Uterus (tissue), 4 donors: Measurements from ENCODE around the gene DBNDD1. TPM values are rescaled to one million over a fixed set of nuclear protein-coding genes. Genes with fewer than 3 reads are reported as not detected.

Experiments
- DNase-seq, 2 donors: peaks; one replicate each; pipeline ENCODE4 v3.0.0-alpha.2; 2019 to 2020
- H3K27ac ChIP-seq, 2 donors: fragments of 200-600 bp; sonication (generic); 1 replicate in 1 of 2; 2 replicates in 1 of 2; pipeline ENCODE4 v1.5.1; 2016 to 2018
- H3K27me3 ChIP-seq, 2 donors: fragments of 200-600 bp; sonication (generic); one replicate each; pipeline ENCODE4 v1.5.1; 2018 to 2019; ENCODE audit warnings: control low read depth in 1 of 2
- H3K36me3 ChIP-seq, 2 donors: fragments of 200-600 bp; sonication (generic); one replicate each; pipeline ENCODE4 v1.5.1; 2019; ENCODE audit warnings: control low read depth in 1 of 2
- H3K4me1 ChIP-seq, 2 donors: fragments of 200-600 bp; sonication (generic); one replicate each; pipeline ENCODE4 v1.5.1; 2018 to 2019; ENCODE audit warnings: control low read depth in 1 of 2
- H3K4me3 ChIP-seq, 2 donors: fragments of 200-600 bp; sonication (generic); 1 replicate in 1 of 2; 2 replicates in 1 of 2; pipeline ENCODE4 v1.5.1; 2018 to 2019; ENCODE audit warnings: mild to moderate bottlenecking in 1 of 2
- H3K9me3 ChIP-seq, 2 donors: fragments of 200-600 bp; sonication (generic); one replicate each; pipeline ENCODE4 v1.5.1; 2019; ENCODE audit warnings: control low read depth in 1 of 2
- CTCF ChIP-seq, 4 experiments: fragments of 200-600 bp in 2 of 4; fragments of 450-650 bp in 2 of 4; sonication (generic) in 2 of 4; IDR thresholded peaks; one replicate each; pipeline ENCODE4 v1.5.1; 2016 to 2019; ENCODE audit warnings: antibody characterized with exemption in 4 of 4, mild to moderate bottlenecking in 2 of 4, moderate library complexity in 1 of 4
- POLR2A ChIP-seq, 2 donors: fragments of 450-650 bp; IDR thresholded peaks; one replicate each; pipeline ENCODE4 v1.6.1; 2016; ENCODE audit warnings: antibody characterized with exemption in 2 of 2, mild to moderate bottlenecking in 1 of 2, moderate library complexity in 1 of 2
- intact Hi-C: fragments of 100-400 bp; cut with DNase I; formaldehyde crosslinking; loops from one replicate; pipeline ENCODE4 v1.15.1; 2023; ENCODE audit warnings: low total_unique reads
- total RNA-seq, 4 donors: library from RNA; depleted of rRNA in 3 of 4; stranded (reverse); fragments of >200 nt in 3 of 4; gene quantifications; one replicate each; pipeline versions ENCODE4 v1.1.0 to v1.2.4, GENCODE V29; 2014 to 2023
- donor health status: DM: yes; HTN: yes; CAD: no.

DBNDD1 gene
- total RNA-seq, 4 donors from 2014 or later = 1.0 to 4.2 TPM; not detected in 2

GRCh38 chr16:89982318-89982717 lies 36.9 kb downstream of the DBNDD1 start:
- intact Hi-C loops = no loop called here
- no peaks in the 10 kb centered on the region for H3K9me3 ChIP-seq
- no peak overlapping the region for H3K4me3 ChIP-seq
- no peak for TF ChIP-seq CTCF (IDR thresholded peaks at IDR 0.05)
- TF ChIP-seq POLR2A (IDR thresholded peaks at IDR 0.05) = no peak
- H3K27me3 ChIP-seq = no peaks in the 10 kb centered on the region
- no peak overlapping the region for H3K27ac ChIP-seq
- H3K36me3 ChIP-seq = no peaks in the 10 kb centered on the region
- no peaks in the 10 kb centered on the region for H3K4me1 ChIP-seq
- no peak for DNase-seq

GRCh38 chr16:89981414-89981813 lies 37.8 kb downstream of the DBNDD1 start:
- no peaks in the 10 kb centered on the region for H3K4me1 ChIP-seq
- no peak overlapping the region for H3K27ac ChIP-seq
- no peak for TF ChIP-seq POLR2A (IDR thresholded peaks at IDR 0.05)
- intact Hi-C loops = no loop called here
- no peak overlapping the region for H3K4me3 ChIP-seq
- H3K36me3 ChIP-seq = no peaks in the 10 kb centered on the region
- no peaks in the 10 kb centered on the region for H3K27me3 ChIP-seq
- no peaks in the 10 kb centered on the region for H3K9me3 ChIP-seq
- no peak for DNase-seq

GRCh38 chr16:89974870-89975269 lies 44.4 kb downstream of the DBNDD1 start:
- TF ChIP-seq POLR2A (IDR thresholded peaks at IDR 0.05) (no peak), CTCF (IDR thresholded peaks at IDR 0.05) (no peak)
- H3K27me3 ChIP-seq = no peaks in the 10 kb centered on the region
- no peaks in the 10 kb centered on the region for H3K9me3 ChIP-seq
- no peaks in the 10 kb centered on the region for H3K36me3 ChIP-seq
- H3K4me3 ChIP-seq = no peak overlapping the region
- intact Hi-C loops = no loop called here
- H3K27ac ChIP-seq = no peak overlapping the region
- DNase-seq = no peak
- peaks cover 0 to 7% of the 10 kb centered on the region in 2 donors for H3K4me1 ChIP-seq

- intact Hi-C loops = no loop called here
- Histone ChIP-seq H3K27ac (no peak overlapping the region), H3K27me3 (no peaks in the 10 kb centered on the region), H3K4me3 (no peak overlapping the region), H3K36me3 (no peaks in the 10 kb centered on the region), H3K4me1 (peaks cover 0 to 7% of the 10 kb centered on the region in 2 donors), H3K9me3 (no peaks in the 10 kb centered on the region)
- no peak for DNase-seq
- TF ChIP-seq POLR2A (IDR thresholded peaks at IDR 0.05) = no peak
- TF ChIP-seq CTCF (IDR thresholded peaks at IDR 0.05) = no peak
Measured at GRCh38 chr16:89973654-89974335, 45.5 kb downstream of the DBNDD1 start.

GRCh38 chr16:89973235-89973634 lies 46.0 kb downstream of the DBNDD1 start:
- H3K27ac ChIP-seq = peak overlapping the region; percentile 89 to 92
- peak overlapping the region; percentile 61 to 74 for H3K4me3 ChIP-seq
- H3K27me3 ChIP-seq = no peaks in the 10 kb centered on the region
- intact Hi-C loops = no loop called here
- no peaks in the 10 kb centered on the region for H3K9me3 ChIP-seq
- H3K4me1 ChIP-seq = peaks cover 0 to 7% of the 10 kb centered on the region in 2 donors
- no peaks in the 10 kb centered on the region for H3K36me3 ChIP-seq
- no peak for DNase-seq
- TF ChIP-seq POLR2A (IDR thresholded peaks at IDR 0.05) (no peak), CTCF (IDR thresholded peaks at IDR 0.05) (no peak)
